ENCODE data around the gene CBFA2T3.

Gene CBFA2T3

DNA sequence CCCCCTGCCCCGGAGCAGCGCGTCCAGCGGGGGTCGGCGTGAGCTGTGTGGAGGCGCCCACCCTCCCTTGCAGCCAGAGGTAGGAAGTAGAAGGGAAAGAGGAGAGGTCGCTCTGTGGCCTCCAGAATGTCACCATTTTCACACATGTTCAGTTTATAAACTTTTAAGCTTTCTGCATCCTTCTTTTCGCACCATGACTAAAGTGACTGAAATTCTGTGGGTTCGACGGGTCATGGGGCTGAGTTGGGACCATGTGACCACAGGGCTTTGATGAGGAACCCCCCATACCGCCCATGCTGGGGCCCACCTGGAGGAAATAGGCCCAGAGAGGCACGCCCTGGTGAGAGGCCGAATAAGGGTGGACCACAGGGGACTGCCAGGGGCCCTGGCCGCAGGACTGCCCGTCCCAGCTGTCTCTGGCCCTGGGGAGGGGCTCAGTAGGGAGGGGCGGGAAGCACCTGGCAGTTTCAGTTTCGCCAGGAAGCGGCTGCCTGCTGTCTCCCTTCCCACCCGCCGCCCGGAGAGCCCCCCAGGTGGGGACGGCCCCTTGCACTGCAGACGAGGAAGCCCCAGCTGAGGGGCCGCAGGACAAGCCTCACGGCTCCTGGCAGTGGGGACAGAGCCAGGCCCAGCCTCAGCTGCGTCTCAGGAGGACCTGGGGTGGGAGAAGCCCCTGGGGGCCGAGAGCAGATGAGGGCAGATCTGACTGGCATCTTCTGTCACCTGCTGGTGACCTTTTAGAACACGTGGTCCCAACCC is 9.0 kb downstream of the CBFA2T3 start:
- no peak overlapping the region for H3K4me3 ChIP-seq (ENCODE audit: low read depth, low read length)
- in situ Hi-C loops (cut with HindIII; ENCODE audit: low sequenced_read_pairs) = loop anchor here (25.0 kb wide), 1 partner anchor 244 kb away; the partner anchor contains the start of genes SLC22A31 and ZNF778
- no peak for DNase-seq (ENCODE audit: low read depth)

DNA sequence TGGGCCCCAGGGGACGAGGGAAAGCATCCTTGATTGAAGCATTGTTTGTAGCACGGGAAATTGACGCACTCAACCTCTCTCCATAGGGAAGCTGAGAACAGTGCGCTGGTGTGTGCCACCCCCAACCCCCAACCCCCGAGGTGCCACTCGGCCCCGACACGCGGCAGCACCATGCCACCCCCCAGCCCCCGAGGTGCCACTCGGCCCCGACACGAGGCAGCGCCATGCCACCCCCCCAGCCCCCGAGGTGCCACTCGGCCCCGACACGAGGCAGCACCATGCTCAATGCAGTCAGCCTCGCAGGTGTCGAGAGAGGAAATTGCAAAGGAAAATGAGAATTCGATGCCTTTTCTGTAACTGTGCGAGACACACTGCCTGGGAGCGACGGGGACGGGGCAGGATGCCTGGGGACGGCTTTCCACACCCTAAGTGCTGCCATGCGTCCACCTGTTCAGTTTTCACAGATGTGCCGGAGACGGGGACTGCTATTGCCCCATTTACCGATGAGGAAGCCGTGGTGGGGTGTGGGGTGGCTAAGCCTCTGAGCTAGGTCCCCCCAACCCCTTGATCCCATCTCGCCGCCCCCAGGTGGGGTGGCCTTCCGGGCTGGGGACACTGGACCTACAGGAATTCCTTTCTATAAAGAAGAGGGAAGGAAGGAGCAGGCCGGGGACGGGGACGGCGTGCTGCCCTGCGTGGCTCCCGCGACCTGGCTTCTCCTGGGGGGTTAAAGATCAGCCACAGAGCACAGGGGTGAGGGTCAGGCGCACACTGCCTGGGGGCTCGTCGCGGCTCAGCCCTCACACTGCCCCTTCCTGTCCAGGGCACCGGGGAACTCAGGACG is 9.8 kb downstream of the CBFA2T3 start:
- no peak for DNase-seq (ENCODE audit: low read depth)
- TF ChIP-seq, protein P1, sequence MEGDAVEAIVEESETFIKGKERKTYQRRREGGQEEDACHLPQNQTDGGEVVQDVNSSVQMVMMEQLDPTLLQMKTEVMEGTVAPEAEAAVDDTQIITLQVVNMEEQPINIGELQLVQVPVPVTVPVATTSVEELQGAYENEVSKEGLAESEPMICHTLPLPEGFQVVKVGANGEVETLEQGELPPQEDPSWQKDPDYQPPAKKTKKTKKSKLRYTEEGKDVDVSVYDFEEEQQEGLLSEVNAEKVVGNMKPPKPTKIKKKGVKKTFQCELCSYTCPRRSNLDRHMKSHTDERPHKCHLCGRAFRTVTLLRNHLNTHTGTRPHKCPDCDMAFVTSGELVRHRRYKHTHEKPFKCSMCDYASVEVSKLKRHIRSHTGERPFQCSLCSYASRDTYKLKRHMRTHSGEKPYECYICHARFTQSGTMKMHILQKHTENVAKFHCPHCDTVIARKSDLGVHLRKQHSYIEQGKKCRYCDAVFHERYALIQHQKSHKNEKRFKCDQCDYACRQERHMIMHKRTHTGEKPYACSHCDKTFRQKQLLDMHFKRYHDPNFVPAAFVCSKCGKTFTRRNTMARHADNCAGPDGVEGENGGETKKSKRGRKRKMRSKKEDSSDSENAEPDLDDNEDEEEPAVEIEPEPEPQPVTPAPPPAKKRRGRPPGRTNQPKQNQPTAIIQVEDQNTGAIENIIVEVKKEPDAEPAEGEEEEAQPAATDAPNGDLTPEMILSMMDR (IDR thresholded peaks at IDR 0.05; ENCODE audit: low read depth, low read length, missing control alignments) = no peak
- H3K4me3 ChIP-seq (ENCODE audit: low read depth, low read length) = no peak overlapping the region
- in situ Hi-C loops (cut with HindIII; ENCODE audit: low sequenced_read_pairs) = loop anchor here (25.0 kb wide), 1 partner anchor 245 kb away; the partner anchor contains the start of genes SLC22A31 and ZNF778

More for the DNA sequence above, 9.0 kb downstream of the CBFA2T3 start:
- TF ChIP-seq, protein P1 (IDR thresholded peaks at IDR 0.05; ENCODE audit: low read depth, low read length, missing control alignments) = no peak

DNA sequence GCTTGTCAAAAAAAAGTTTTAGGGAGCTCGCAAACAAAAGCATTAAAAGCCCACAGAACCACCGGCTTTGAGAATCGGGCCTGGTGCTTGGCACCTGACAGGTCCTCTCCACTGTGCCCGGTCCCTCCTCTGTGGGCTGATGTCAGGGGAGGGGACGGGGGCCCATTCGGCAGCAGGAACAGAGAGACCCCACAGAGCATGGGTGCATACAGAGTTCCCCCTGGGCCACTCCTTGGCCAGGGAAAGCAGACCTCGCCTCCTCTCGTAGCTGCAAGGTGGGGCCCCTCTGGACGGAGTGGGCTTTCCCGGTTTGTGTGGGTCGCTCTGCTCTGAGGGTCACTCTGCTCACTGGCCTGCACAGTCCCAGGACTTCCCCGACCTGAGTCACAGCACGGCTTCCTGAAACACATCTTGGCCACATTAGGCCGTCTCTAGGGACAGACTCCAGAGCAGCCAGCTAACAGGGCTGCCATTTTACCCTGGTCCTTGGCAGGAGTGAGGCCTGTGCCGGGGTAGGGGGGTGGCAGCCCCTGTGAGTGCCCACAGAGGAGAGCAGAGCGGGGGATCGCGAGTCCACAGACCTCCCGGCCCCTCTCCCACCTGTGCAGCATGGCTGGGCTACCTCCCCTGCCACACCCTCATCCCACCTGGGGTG is 11.1 kb downstream of the CBFA2T3 start:
- no peak overlapping the region for H3K4me3 ChIP-seq (ENCODE audit: low read depth, low read length)
- DNase-seq (ENCODE audit: low read depth) = no peak
- TF ChIP-seq, protein P1 (IDR thresholded peaks at IDR 0.05; ENCODE audit: low read depth, low read length, missing control alignments) = no peak
- in situ Hi-C loops (cut with HindIII; ENCODE audit: low sequenced_read_pairs) = loop anchor here (25.0 kb wide), 1 partner anchor 246 kb away; the partner anchor contains the start of genes SLC22A31 and ZNF778

DNA sequence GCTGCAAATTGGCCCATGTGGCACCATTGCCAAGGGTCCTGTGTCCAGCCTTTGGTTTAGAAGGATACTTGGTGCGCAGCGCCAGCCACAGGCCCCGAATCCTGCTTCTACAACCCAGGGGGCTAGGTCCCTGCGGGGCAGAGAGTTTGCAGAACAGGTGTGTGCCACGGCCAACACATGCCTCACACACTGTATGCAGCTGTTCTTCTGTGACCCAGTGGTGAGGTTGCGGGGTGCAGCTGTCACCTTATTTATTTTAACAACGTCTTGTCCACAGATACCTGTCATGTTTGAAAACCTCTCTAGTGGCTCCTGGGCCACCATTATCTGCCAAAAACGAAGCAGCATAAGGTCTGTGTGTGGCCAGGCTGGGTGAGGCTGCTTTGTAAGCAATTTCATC is 11.6 kb downstream of the CBFA2T3 start:
- in situ Hi-C loops (cut with HindIII; ENCODE audit: low sequenced_read_pairs) = loop anchor here (25.0 kb wide), 1 partner anchor 247 kb away; the partner anchor contains the start of genes SLC22A31 and ZNF778

DNA sequence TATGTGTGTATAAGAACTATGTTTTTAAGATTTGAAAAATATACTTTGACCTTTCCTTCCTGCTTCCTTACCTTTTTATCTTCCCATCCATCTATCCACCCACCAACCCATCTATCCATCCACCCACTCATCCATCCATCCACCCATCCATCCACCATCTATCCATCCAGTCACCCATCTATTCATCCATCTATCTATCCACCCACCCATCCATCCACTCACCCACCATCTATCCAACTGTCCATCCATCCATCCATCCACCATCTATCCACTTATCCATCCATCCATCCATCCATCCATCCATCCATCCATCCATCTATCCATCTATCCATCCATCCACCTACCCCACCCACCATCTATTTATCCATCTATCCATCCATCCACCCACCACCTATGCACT is 12.4 kb downstream of the CBFA2T3 start:
- in situ Hi-C loops (cut with HindIII; ENCODE audit: low sequenced_read_pairs) = loop anchor here (25.0 kb wide), 1 partner anchor 248 kb away; the partner anchor contains the start of genes SLC22A31 and ZNF778
- DNase-seq (ENCODE audit: low read depth) = no peak
- no peak overlapping the region for H3K4me3 ChIP-seq (ENCODE audit: low read depth, low read length)
- TF ChIP-seq, protein P1 (IDR thresholded peaks at IDR 0.05; ENCODE audit: low read depth, low read length, missing control alignments) = no peak

More for the DNA sequence above, 11.6 kb downstream of the CBFA2T3 start:
- no peak for DNase-seq (ENCODE audit: low read depth)
- TF ChIP-seq, protein P1 (IDR thresholded peaks at IDR 0.05; ENCODE audit: low read depth, low read length, missing control alignments) = no peak
- no peak overlapping the region for H3K4me3 ChIP-seq (ENCODE audit: low read depth, low read length)

DNA sequence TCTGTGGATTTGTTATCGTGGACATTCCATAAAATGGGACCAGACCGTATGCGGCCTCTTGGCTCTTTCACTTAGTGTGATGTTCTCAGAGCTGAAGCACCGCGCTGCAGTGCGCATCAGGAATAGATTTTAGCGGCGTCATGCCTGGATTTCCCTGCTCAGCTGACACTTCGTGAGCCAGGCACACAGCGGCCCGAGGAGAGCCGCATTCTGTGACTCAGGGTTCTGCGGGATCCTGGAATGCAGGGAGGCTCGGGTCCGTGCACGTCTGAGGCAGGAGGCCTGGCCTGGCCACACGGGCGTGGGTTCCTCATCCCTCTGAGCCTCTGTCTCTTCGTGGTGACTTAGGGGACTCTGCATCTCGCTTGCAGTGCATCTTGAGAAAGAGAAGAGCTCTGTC is 13.4 kb downstream of the CBFA2T3 start:
- TF ChIP-seq, protein P1 (IDR thresholded peaks at IDR 0.05; ENCODE audit: low read depth, low read length, missing control alignments) = no peak
- DNase-seq (ENCODE audit: low read depth) = no peak
- H3K4me3 ChIP-seq (ENCODE audit: low read depth, low read length) = no peak overlapping the region
- in situ Hi-C loops (cut with HindIII; ENCODE audit: low sequenced_read_pairs) = loop anchor here (25.0 kb wide), 1 partner anchor 249 kb away; the partner anchor contains the start of genes SLC22A31 and ZNF778
